ENCODE results near the gene MEG3. TPM values are rescaled to one million over a fixed set of nuclear protein-coding genes. Genes with fewer than 3 reads are reported as not detected.

Gene MEG3
- total and polyA plus RNA-seq, 2 donors (not counting 3 experiments of a cell fraction or from before 2014, with no cell fraction given) = 378 to 508 TPM

DNA sequence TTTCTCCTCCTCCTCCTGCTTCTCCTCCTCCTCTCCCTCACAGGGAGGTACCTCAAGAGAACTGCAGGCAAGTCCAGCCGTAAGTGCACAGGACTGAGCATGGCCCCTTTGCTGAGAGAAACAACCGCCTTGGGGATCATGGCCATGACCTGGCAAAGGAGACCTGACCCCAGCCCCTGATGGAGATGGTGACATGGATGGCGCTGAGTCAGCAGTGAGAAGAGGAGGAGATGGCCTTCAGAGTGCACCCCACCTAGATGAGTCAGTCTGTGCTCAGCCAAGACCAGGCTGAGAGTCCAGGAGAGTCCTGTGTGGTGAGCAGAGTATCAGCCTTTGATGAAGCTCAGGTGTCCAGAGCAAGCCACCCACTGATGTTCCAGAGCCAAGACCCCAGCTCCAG, 36.4 kb downstream of the MEG3 start:
- FAIRE-seq = no peak

DNA sequence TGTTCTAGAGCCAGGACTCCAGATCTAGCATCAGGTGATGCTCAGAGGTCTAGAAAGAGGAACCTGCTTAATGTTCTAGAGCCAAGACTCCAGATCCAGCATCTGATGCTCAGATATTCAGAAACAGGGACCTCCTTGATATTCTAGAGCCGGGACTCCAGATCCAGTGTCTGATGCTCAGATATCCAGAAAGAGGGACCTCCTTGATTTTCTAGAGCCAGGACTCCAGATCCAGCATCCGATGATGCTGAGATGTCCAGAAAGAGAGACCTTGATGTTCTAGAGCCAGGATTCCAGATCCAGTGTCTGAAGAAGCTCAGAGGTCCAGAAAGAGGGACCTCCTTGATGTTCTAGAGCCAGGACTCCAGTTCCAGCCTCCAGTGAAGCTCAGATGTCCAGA, 36.9 kb downstream of the MEG3 start:
- H2AFZ ChIP-seq (ENCODE audit: low read depth, low read length) = no peak overlapping the region
- dilution Hi-C loops (cut with MboI; ENCODE audit: extremely low pct_ligation_motif_present, low sequenced_read_pairs) (no loop called here), intact Hi-C loops (cut with micrococcal nuclease) (no loop called here)
- no peaks in the 10 kb centered on the region for H3K27me3 ChIP-seq (ENCODE audit: control insufficient read depth in 2 of 2, insufficient read depth in 2 of 2, low read length in 2 of 2)
- H3K9me3 ChIP-seq (replicated peaks; ENCODE audit: control insufficient read depth, insufficient read depth, low read length) = no peaks in the 10 kb centered on the region
- ChIA-PET CTCF (interaction anchor here (1.2 to 2.9 kb wide), 3 partner anchors 11 to 372 kb away, joined by 3 to 9 read pairs (median 7); no protein-coding TSS in a partner anchor), POLR2A (no interaction called here)
- no peaks in the 10 kb centered on the region for H4K20me1 ChIP-seq (replicated peaks; ENCODE audit: control insufficient read depth, extremely low read depth, insufficient read depth, low read length)
- no peak overlapping the region for H3K9ac ChIP-seq (replicated peaks; ENCODE audit: extremely low read depth, insufficient read depth, low read length)
- peaks cover 0 to 17% of the 10 kb centered on the region in 2 experiments for H3K36me3 ChIP-seq (ENCODE audit: control insufficient read depth in 2 of 2, extremely low read depth in 1 of 2, insufficient read depth in 2 of 2, low read length in 2 of 2)
- DNase-seq (ENCODE audit: low read depth, low spot score) (no peak), FAIRE-seq (no peak)
- no peak overlapping the region for H3K27ac ChIP-seq (ENCODE audit: insufficient read depth, low read depth, low read length)
- no peak overlapping the region for H3K4me3 ChIP-seq (replicated peaks in 1 of 3; ENCODE audit: insufficient read depth in 1 of 3, low read depth in 1 of 3, low read length in 3 of 3)
- no peak for TF ChIP-seq MYC (IDR thresholded peaks at IDR 0.05; ENCODE audit: low read depth, low read length)
- TF ChIP-seq, protein P1, sequence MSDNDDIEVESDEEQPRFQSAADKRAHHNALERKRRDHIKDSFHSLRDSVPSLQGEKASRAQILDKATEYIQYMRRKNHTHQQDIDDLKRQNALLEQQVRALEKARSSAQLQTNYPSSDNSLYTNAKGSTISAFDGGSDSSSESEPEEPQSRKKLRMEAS (IDR thresholded peaks at IDR 0.05; ENCODE audit: insufficient read depth, insufficient read length) = no peak
- TF ChIP-seq POLR2A (IDR thresholded peaks at IDR 0.05; ENCODE audit: low read depth, low read length) = no peak
- no peak for TF ChIP-seq GATA2 (IDR thresholded peaks at IDR 0.05; ENCODE audit: insufficient read depth, insufficient read length, low read depth, low read length)
- no peak for TF ChIP-seq POLR2AphosphoS5 (IDR thresholded peaks at IDR 0.05; ENCODE audit: insufficient read depth, low read depth, low read length)
- TF ChIP-seq EZH2 (IDR thresholded peaks at IDR 0.05; ENCODE audit: borderline replicate concordance, low read depth, low read length, severe bottlenecking) = no peak
- TF ChIP-seq CTCF (IDR thresholded peaks at IDR 0.05; ENCODE audit: extremely low read depth in 1 of 2, insufficient read depth in 1 of 2, low read depth in 1 of 2, low read length in 2 of 2) = no peak
- no peak for TF ChIP-seq JUN (IDR thresholded peaks at IDR 0.05; ENCODE audit: borderline replicate concordance, insufficient read depth, insufficient read length, low read depth)
- no peak for TF ChIP-seq FOS (IDR thresholded peaks at IDR 0.05; ENCODE audit: borderline replicate concordance, insufficient read depth, low read length)
- H3K4me1 ChIP-seq (ENCODE audit: control insufficient read depth, extremely low read depth, insufficient read depth, low read length) = no peaks in the 10 kb centered on the region
- no peaks in the 10 kb centered on the region for H3K9me1 ChIP-seq (replicated peaks; ENCODE audit: control insufficient read depth, extremely low read depth, insufficient read depth, low read length)
- no peak overlapping the region for H3K4me2 ChIP-seq (ENCODE audit: insufficient read depth, low read length)
- no TSS peak for BruUV-seq (replicated peaks)
- H3K79me2 ChIP-seq (ENCODE audit: control insufficient read depth, insufficient read depth, low read length) = no peaks in the 10 kb centered on the region

More for the DNA sequence above, 36.4 kb downstream of the MEG3 start:
- no peak overlapping the region for H3K27ac ChIP-seq (ENCODE audit: insufficient read depth, low read depth, low read length)
- no peak overlapping the region for H2AFZ ChIP-seq (ENCODE audit: low read depth, low read length)
- ChIA-PET POLR2A (no interaction called here), CTCF (interaction anchor here (2.9 kb wide), 1 partner anchor 11 kb away, joined by 9 read pairs; no protein-coding TSS in a partner anchor)
- no peaks in the 10 kb centered on the region for H3K4me1 ChIP-seq (ENCODE audit: control insufficient read depth, extremely low read depth, insufficient read depth, low read length)
- H3K27me3 ChIP-seq (ENCODE audit: control insufficient read depth in 2 of 2, insufficient read depth in 2 of 2, low read length in 2 of 2) = no peaks in the 10 kb centered on the region
- no peak overlapping the region for H3K4me2 ChIP-seq (ENCODE audit: insufficient read depth, low read length)
- H3K36me3 ChIP-seq (ENCODE audit: control insufficient read depth in 2 of 2, extremely low read depth in 1 of 2, insufficient read depth in 2 of 2, low read length in 2 of 2) = peaks cover 0 to 17% of the 10 kb centered on the region in 2 experiments
- no peaks in the 10 kb centered on the region for H3K79me2 ChIP-seq (ENCODE audit: control insufficient read depth, insufficient read depth, low read length)
- H3K9ac ChIP-seq (replicated peaks; ENCODE audit: extremely low read depth, insufficient read depth, low read length) = no peak overlapping the region
- BruUV-seq (replicated peaks) = no TSS peak
- dilution Hi-C loops (cut with MboI; ENCODE audit: extremely low pct_ligation_motif_present, low sequenced_read_pairs) = no loop called here
- intact Hi-C loops (cut with micrococcal nuclease) = no loop called here
- no peaks in the 10 kb centered on the region for H3K9me1 ChIP-seq (replicated peaks; ENCODE audit: control insufficient read depth, extremely low read depth, insufficient read depth, low read length)
- H3K9me3 ChIP-seq (replicated peaks; ENCODE audit: control insufficient read depth, insufficient read depth, low read length) = no peaks in the 10 kb centered on the region
- H3K4me3 ChIP-seq (replicated peaks in 1 of 3; ENCODE audit: insufficient read depth in 1 of 3, low read depth in 1 of 3, low read length in 3 of 3) = no peak overlapping the region
- TF ChIP-seq CTCF (IDR thresholded peaks at IDR 0.05; ENCODE audit: extremely low read depth in 1 of 2, insufficient read depth in 1 of 2, low read depth in 1 of 2, low read length in 2 of 2) = no peak
- DNase-seq (ENCODE audit: low read depth, low spot score) = no peak
- no peaks in the 10 kb centered on the region for H4K20me1 ChIP-seq (replicated peaks; ENCODE audit: control insufficient read depth, extremely low read depth, insufficient read depth, low read length)
